ENCODE results near the gene MMP23B.

DNA sequence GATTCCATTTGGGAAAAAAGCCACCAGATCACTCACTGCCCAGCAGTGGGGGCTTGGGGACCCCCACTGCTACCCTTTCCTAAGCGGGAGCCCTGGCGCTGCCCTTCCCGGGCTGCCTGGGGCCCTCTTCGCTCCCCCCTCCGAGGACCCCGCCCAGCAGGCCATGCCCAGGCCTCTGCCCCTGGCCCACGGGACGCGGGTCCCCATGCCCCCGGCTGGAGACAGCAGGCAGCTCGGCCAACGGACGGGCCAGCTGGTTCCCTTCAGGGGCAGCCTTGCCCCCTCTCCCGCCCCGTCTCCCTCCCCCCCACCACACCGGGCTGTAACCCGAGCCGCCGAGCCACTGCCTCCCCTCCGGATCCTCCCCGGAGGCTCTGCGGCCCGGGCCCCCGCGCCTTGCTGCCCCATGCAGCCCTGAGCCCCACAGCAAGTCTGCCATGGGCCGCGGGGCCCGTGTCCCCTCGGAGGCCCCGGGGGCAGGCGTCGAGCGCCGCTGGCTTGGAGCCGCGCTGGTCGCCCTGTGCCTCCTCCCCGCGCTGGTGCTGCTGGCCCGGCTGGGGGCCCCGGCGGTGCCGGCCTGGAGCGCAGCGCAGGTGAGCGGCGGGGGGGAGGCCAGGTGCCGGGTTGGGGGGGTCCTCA lies at the start of gene MMP23B:
- TF ChIP-seq JUN (IDR thresholded peaks at IDR 0.05) (no peak), MAZ (IDR thresholded peaks at IDR 0.05; ENCODE audit: borderline replicate concordance, low read depth, low read length) (no peak), MYC (IDR thresholded peaks at IDR 0.05; ENCODE audit: borderline replicate concordance, low read length) (no peak), ZC3H11A (IDR thresholded peaks at IDR 0.05) (no peak), RAD21 (conservative IDR thresholded peaks at IDR 0.05 in 1 of 2, IDR thresholded peaks at IDR 0.05 in 1 of 2) (no peak), RFX5 (IDR thresholded peaks at IDR 0.05) (no peak), POLR2A (IDR thresholded peaks at IDR 0.05; ENCODE audit: low read length) (no peak), PHF8 (IDR thresholded peaks at IDR 0.05; ENCODE audit: borderline replicate concordance, low read depth) (no peak), CEBPB (IDR thresholded peaks at IDR 0.05) (no peak), NPAS2 (CRISPR knock-in tag; IDR thresholded peaks at IDR 0.05; ENCODE audit: borderline replicate concordance) (no peak), E2F6 (IDR thresholded peaks at IDR 0.05; ENCODE audit: borderline replicate concordance, low read depth) (no peak), RNF2 (IDR thresholded peaks at IDR 0.05; ENCODE audit: borderline replicate concordance, low read depth) (no peak), MAX (IDR thresholded peaks at IDR 0.05) (no peak)
- TF ChIP-seq, protein P1, sequence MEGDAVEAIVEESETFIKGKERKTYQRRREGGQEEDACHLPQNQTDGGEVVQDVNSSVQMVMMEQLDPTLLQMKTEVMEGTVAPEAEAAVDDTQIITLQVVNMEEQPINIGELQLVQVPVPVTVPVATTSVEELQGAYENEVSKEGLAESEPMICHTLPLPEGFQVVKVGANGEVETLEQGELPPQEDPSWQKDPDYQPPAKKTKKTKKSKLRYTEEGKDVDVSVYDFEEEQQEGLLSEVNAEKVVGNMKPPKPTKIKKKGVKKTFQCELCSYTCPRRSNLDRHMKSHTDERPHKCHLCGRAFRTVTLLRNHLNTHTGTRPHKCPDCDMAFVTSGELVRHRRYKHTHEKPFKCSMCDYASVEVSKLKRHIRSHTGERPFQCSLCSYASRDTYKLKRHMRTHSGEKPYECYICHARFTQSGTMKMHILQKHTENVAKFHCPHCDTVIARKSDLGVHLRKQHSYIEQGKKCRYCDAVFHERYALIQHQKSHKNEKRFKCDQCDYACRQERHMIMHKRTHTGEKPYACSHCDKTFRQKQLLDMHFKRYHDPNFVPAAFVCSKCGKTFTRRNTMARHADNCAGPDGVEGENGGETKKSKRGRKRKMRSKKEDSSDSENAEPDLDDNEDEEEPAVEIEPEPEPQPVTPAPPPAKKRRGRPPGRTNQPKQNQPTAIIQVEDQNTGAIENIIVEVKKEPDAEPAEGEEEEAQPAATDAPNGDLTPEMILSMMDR (IDR thresholded peaks at IDR 0.05) = no peak
